ENCODE measurements around the gene LYSMD2.

LYSMD2 gene

GRCh38 chr15:51718746-51719145, 18.7 kb downstream of the LYSMD2 start:
- no peak for DNase-seq

- DNase-seq, result no peak
Observed at GRCh38 chr15:51718219-51718618, 19.2 kb downstream of the LYSMD2 start.

GRCh38 chr15:51714911-51715310, 22.5 kb downstream of the LYSMD2 start:
- DNase-seq, result no peak

GRCh38 chr15:51714162-51714561, 23.3 kb downstream of the LYSMD2 start:
- DNase-seq, result no peak

- no peak for DNase-seq
Observed at GRCh38 chr15:51709031-51709430, 28.4 kb downstream of the LYSMD2 start.

- DNase-seq, result no peak
Observed at GRCh38 chr15:51708013-51708412, 29.4 kb downstream of the LYSMD2 start.

- DNase-seq, result no peak
Observed at GRCh38 chr15:51706926-51707608, 30.4 kb downstream of the LYSMD2 start.

- DNase-seq, result no peak
Observed at GRCh38 chr15:51706291-51706690, 31.2 kb downstream of the LYSMD2 start.

GRCh38 chr15:51702710-51703109, 34.7 kb downstream of the LYSMD2 start:
- no peak for DNase-seq

- no peak for DNase-seq
Observed at GRCh38 chr15:51699373-51699772, 38.1 kb downstream of the LYSMD2 start.

GRCh38 chr15:51697163-51697562, 40.3 kb downstream of the LYSMD2 start:
- DNase-seq, result no peak

GRCh38 chr15:51696566-51696965, 40.9 kb downstream of the LYSMD2 start:
- DNase-seq, result no peak

- no peak for DNase-seq
Observed at GRCh38 chr15:51692154-51692553, 45.3 kb downstream of the LYSMD2 start.

GRCh38 chr15:51688863-51689262, 48.6 kb downstream of the LYSMD2 start:
- DNase-seq, result no peak

GRCh38 chr15:51687565-51687964, 49.9 kb downstream of the LYSMD2 start:
- DNase-seq, result no peak

GRCh38 chr15:51681303-51681963, 56.0 kb downstream of the LYSMD2 start, which contains the start of gene SCG3:
Gene SCG3, plus strand, starts transcription at chr15:51681503. Its CDS starts 253 bp downstream, at chr15:51681756.
- peak; percentile 53 for DNase-seq

GRCh38 chr15:51680321-51680720, 57.1 kb downstream of the LYSMD2 start:
- DNase-seq, result no peak

GRCh38 chr15:51678096-51678495, 59.4 kb downstream of the LYSMD2 start:
- DNase-seq, result no peak

GRCh38 chr15:51677452-51677851, 60.0 kb downstream of the LYSMD2 start:
- no peak for DNase-seq

- no peak for DNase-seq
Observed at GRCh38 chr15:51677021-51677420, 60.4 kb downstream of the LYSMD2 start.

GRCh38 chr15:51675234-51675633, 62.2 kb downstream of the LYSMD2 start:
- DNase-seq, result no peak
